ENCODE results near the gene SACM1L.

SACM1L gene

DNA sequence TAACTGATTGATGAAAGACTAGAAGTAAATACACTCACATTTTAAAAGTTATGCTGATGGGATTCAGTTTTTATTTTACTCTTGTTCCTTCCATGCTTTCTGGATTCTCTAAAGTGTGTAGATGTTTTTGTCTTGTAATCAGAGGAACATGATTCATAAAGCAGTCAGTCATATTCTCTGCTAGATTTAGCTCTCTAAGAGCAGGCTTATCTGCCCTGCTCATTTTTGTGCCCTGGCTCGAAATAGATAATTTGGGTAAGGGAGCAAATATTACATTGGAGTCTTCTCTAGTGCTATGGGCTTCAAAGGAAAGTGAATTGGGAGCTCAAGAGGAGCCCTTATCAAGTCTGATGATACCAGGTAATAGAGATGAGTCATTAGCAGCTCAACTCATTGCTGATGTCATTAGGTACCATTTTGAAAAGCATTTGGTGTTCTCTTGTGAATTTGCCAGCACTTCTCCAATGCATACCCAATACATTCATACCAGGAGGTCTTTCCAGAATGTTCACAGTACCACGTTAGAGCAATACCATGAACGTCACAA is 27.7 kb downstream of the SACM1L start:
- no peak overlapping the region for H3K27ac Mint-ChIP-seq
- H3K4me1 Mint-ChIP-seq = no peaks in the 10 kb centered on the region
- no peaks in the 10 kb centered on the region for H3K9me3 Mint-ChIP-seq
- no peak for DNase-seq (ENCODE audit: low spot score in 2 of 2)
- H3K36me3 Mint-ChIP-seq = peaks cover 26% of the 10 kb centered on the region
- H3K4me3 Mint-ChIP-seq = no peak overlapping the region
- no peaks in the 10 kb centered on the region for H3K27me3 Mint-ChIP-seq
- ATAC-seq (ENCODE audit: low read depth) = no peak

DNA sequence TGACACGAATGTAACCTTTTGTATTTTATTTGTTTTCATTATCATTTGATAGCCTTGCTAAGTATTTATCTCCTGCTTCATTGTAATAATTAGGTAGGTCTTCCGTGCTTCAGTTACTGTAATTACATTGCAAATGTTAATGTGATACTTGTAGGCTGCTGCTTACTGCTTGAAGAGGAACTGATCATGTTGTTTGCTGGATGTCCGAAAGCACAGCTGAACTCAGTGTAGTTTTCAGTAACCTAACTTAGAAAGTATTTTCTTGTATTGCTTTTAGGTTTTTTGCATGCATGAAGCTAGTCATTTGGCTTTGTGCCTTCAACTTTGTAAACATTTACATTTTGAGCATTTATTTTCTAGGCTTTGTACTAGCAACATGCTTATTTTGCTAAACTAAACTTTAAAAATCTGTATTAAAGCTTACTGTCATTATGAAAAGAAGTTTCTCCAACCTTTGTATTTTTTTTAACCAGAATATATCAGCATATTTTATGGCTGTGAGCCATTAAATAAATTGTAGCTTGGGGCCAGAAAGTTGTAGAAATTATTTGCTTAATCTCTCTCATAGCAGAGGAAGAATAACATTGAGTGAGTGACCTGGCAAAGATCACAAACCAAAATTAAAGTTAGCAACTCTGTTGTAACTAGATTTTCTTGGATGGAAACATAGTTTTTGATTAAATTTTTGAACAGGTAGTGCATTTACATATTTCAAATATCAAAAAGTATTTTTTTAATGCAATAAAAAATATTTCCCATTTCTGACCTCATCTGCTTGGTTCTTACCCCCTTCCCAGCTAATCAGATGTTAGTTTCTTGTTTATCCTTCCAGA is 30.7 kb downstream of the SACM1L start:
- peak overlapping the region; percentile 52 for H3K27ac Mint-ChIP-seq

DNA sequence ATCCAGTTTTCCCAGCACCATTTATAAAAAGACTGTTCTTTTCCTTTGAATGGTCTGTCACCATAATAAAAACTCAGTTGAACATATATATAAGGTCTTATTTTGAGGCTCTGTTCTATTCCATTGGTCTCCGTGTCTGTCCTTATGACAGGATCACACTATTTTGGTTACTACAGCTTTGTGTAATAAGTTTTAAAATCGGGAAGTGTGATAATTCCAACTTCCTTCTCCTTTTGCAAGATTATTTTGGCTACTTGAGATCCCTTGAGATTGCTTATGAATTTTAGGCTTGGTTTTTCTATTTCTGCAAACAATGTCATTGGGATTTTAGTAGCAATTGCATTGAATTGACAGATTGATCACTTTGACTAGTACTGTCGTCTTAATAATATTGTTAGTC is 35.7 kb downstream of the SACM1L start:
- Mint-ChIP-seq H3K9me3 (no peaks in the 10 kb centered on the region), H3K4me1 (peaks cover 5% of the 10 kb centered on the region), H3K27me3 (no peaks in the 10 kb centered on the region), H3K4me3 (no peak overlapping the region), H3K36me3 (peaks cover 51% of the 10 kb centered on the region), H3K27ac (no peak overlapping the region)
- ATAC-seq (ENCODE audit: low read depth) = no peak
- no peak for DNase-seq (ENCODE audit: low spot score in 2 of 2)

More for the DNA sequence above, 30.7 kb downstream of the SACM1L start:
- Mint-ChIP-seq H3K4me3 (no peak overlapping the region), H3K4me1 (no peaks in the 10 kb centered on the region), H3K36me3 (peaks cover 40% of the 10 kb centered on the region), H3K27me3 (no peaks in the 10 kb centered on the region), H3K9me3 (no peaks in the 10 kb centered on the region)
- ATAC-seq (ENCODE audit: low read depth) = no peak
- no peak for DNase-seq (ENCODE audit: low spot score in 2 of 2)

DNA sequence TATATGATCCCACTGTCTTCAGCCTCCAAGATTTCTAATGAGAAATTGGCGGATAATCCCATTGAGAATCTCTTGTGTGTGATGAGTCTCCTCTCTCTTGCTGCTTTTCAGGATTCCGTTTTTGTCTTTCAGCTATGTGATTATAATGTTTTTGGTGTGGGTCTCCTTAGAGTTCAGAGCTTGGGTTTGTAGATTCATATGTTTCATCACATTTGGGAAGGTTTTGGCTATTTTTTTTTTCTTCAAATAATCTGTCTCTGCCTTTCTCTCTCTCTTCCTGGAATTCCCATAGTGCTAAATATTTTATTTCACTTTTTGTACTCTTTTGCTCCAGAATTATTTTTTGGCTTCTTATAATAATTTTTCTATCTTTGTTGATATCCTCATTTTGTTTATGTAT is 40.4 kb downstream of the SACM1L start:
- H3K36me3 Mint-ChIP-seq = peaks cover 53% of the 10 kb centered on the region

DNA sequence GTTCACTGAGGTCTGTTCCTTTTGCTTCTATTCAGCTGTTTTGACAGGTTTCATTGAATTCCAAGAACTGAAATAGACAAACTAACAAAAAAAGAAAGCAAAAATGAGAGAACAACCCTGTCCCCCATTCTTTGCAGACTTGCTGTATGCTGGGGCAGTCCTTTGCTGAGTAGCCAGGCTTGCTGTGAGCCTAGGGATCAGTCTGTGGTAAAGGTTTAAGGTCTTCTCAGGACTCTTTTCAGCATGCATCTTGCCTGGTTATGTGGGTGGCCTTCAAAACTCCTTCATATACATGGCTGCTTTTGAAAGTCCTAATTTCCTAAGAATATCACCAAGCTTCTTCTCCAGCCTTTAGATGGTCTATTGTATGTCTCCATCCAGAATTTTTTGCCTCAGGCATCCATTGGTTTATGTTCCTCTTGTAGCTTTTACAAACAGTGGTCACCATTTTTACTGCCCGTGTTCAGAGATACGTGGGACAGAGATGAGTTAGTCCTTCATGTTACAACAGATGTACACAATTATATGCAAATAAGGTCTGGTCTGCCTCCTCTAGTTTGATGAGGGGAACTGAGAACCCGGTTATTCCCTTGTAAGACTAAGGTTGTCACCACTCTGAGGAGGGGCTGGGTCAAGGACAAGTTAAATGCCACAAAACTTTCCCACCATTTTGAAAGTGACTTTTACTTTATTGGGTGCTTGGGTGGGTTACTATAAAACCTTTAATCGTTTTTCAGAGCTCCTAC is 41.4 kb downstream of the SACM1L start:
- DNase-seq (ENCODE audit: low spot score in 2 of 2) = no peak
- Mint-ChIP-seq H3K27me3 (no peaks in the 10 kb centered on the region), H3K36me3 (peaks cover 50% of the 10 kb centered on the region), H3K9me3 (no peaks in the 10 kb centered on the region), H3K27ac (peak overlapping the region; percentile 65), H3K4me3 (no peak overlapping the region), H3K4me1 (peaks cover 10% of the 10 kb centered on the region)
- ATAC-seq (ENCODE audit: low read depth) = peak; percentile 88

More for the DNA sequence above, 40.4 kb downstream of the SACM1L start:
- Mint-ChIP-seq H3K27me3 (no peaks in the 10 kb centered on the region), H3K4me1 (peaks cover 10% of the 10 kb centered on the region), H3K9me3 (no peaks in the 10 kb centered on the region), H3K4me3 (no peak overlapping the region), H3K27ac (no peak overlapping the region)
- no peak for ATAC-seq (ENCODE audit: low read depth)
- no peak for DNase-seq (ENCODE audit: low spot score in 2 of 2)

DNA sequence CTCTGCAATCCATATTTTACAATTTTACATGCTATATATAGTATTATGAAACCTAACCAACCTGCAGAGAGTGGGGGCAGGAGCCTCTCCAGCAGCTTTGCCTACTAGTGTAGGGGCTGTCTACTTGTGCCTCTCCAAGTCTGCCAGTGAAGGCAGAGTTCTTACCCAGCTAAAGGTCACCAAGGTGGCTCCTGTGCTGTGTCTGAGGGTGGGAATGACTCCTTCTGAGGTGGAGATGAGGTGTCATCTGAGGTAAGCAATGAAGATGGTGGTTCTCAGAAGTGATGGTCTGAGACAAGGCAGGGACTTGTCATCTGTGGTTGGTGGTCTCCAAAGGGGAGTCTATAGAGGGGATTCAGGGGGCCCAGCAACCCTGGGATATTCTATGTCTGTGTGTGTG is 47.5 kb downstream of the SACM1L start:
- Mint-ChIP-seq H3K27ac (peak overlapping the region; percentile 79), H3K27me3 (no peaks in the 10 kb centered on the region), H3K36me3 (peaks cover 47% of the 10 kb centered on the region), H3K4me1 (peaks cover 16% of the 10 kb centered on the region), H3K4me3 (no peak overlapping the region), H3K9me3 (no peaks in the 10 kb centered on the region)
- ATAC-seq (ENCODE audit: low read depth) (no peak), DNase-seq (ENCODE audit: low spot score in 2 of 2) (no peak)

DNA sequence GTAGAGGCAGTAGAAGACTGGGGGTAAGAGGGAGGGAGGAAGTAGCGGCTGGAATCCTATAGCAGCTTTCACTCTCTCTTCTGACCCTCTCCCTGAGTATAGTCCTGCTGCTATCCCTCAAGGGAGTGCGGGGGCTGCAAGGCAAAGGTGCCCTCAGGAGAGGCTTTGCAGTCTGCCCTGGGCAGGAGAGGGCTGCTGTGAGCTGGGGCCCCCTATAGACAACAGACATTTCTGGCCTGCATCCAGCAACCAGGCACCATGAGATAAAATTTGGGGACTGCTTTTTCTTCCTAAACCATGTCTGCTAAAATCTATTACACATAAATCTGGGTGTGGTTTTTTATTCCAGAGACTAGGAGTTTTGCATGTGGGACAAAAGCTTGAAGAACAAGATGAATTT is 48.0 kb downstream of the SACM1L start:
- no peak for ATAC-seq (ENCODE audit: low read depth)
- peak overlapping the region; percentile 79 for H3K27ac Mint-ChIP-seq

DNA sequence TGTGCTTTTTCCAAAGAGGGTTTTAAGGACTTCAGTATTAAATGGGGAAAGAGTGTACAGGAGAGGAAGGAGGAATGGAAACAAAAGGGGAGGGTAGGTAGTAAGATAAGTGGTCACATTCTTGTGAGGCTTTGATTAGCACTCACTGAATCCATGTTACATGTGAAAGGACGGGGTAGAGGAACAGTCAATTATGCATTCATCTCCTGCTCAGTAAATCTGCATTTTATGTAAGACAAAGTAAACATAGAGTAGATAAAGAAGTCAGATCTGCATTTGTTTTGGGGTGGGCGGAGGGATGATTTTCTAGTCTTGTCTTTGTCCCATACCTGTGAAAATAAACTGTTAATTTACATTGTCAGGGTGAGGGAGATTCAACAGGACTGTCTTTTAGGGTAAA is 50.8 kb downstream of the SACM1L start:
- DNase-seq (ENCODE audit: low spot score in 2 of 2) (no peak), ATAC-seq (ENCODE audit: low read depth) (no peak)
- Mint-ChIP-seq H3K36me3 (peaks cover 34% of the 10 kb centered on the region), H3K27ac (no peak overlapping the region), H3K4me3 (no peak overlapping the region), H3K4me1 (peaks cover 20% of the 10 kb centered on the region), H3K9me3 (no peaks in the 10 kb centered on the region), H3K27me3 (no peaks in the 10 kb centered on the region)

More for the DNA sequence above, 48.0 kb downstream of the SACM1L start:
- peaks cover 19% of the 10 kb centered on the region for H3K4me1 Mint-ChIP-seq
- DNase-seq (ENCODE audit: low spot score in 2 of 2) = no peak
- H3K4me3 Mint-ChIP-seq = no peak overlapping the region
- H3K36me3 Mint-ChIP-seq = peaks cover 44% of the 10 kb centered on the region
- H3K27me3 Mint-ChIP-seq = no peaks in the 10 kb centered on the region
- no peaks in the 10 kb centered on the region for H3K9me3 Mint-ChIP-seq

DNA sequence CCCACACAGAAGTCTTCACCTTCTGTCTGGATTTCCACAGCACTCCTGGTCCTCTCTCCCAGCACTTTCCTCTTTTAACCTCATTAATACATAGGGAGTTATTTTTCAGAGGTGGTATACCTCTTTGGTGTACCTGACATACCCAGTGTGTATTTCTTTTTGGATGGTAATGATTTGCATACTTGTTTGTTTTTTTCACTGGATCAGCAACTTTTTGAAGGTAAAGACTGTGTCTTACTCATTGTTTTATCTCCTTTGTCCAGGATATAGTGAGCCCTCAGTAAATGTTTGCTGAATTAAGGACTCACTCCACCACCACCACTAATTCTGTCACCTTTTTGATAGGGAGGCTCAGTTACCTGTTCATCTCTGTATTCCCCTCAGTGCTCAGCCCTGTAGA is 52.1 kb downstream of the SACM1L start:
- peaks cover 36% of the 10 kb centered on the region for H3K36me3 Mint-ChIP-seq
- no peaks in the 10 kb centered on the region for H3K9me3 Mint-ChIP-seq
- H3K4me1 Mint-ChIP-seq = peaks cover 20% of the 10 kb centered on the region
- no peak for DNase-seq (ENCODE audit: low spot score in 2 of 2)
- ATAC-seq (ENCODE audit: low read depth) = no peak
- peak overlapping the region; percentile 60 for H3K27ac Mint-ChIP-seq
- H3K4me3 Mint-ChIP-seq = no peak overlapping the region
- no peaks in the 10 kb centered on the region for H3K27me3 Mint-ChIP-seq

DNA sequence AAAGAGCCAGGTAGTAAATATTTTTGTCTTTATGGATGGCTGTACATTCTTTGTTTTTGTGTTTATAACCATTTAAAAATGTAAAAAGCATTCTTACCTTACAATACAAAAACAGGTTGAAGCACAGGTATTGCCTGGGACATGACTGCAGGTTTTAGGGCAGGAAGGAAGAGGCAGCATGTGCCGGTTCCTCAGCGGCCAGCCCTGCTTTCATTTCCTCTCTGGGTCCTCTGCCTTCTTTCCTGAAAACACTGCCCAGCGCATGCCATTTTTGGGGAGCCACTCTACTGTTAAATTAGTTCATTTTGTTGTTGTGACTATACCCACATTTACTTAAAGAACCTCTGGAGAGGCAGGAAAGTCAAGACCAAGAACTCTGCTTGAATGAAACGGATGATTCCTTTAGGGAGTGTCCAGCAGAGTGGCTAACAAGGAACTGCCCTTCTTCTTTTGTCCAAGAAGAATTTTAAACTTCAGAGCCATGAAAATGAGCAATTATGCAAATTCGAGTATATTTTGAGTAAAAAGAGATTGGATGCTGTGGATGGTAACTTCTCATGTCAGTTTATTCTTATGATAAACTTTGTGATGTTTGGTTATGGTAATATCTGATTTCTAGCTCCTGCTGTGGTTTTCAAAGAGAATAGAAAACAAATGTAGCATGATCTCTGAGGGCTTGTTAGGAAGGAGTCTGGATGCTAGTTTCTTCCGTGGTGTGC is 52.7 kb downstream of the SACM1L start:
- no peak for DNase-seq (ENCODE audit: low spot score in 2 of 2)
- ATAC-seq (ENCODE audit: low read depth) = peak; percentile 46
- Mint-ChIP-seq H3K4me3 (no peak overlapping the region), H3K4me1 (peaks cover 18% of the 10 kb centered on the region), H3K36me3 (peaks cover 33% of the 10 kb centered on the region), H3K27ac (peak overlapping the region; percentile 60), H3K27me3 (no peaks in the 10 kb centered on the region), H3K9me3 (no peaks in the 10 kb centered on the region)

DNA sequence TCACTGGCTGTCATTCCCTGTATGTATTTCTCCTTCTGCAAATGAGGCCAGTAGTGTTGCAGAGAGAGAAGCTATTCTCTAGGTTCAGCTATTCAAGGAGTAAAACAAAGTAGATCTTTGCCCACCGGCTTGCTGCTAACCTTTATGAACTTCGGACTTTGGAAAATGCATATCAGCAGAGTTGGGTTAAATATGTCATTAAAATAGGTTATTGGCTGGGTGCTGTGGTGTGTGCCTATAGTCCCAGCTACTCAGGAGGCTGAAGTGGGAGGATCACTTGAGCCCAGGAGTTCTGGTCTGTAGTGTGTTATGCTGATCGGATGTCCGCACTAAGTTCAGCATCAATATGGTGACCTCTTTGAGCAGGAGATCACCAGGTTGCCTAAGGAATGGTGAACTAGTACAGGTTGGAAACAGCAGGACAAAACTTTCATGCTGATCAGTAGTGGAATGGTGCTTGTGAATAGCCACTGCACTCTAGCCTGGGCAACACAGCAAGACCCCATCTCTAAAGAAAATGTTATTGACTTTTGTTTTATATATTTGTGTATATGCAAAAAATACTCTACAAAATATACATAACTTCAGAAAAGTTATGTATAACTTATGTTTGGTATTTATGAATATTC is 53.4 kb downstream of the SACM1L start:
- no peaks in the 10 kb centered on the region for H3K9me3 Mint-ChIP-seq
- H3K4me1 Mint-ChIP-seq = peaks cover 17% of the 10 kb centered on the region
- ATAC-seq (ENCODE audit: low read depth) (no peak), DNase-seq (ENCODE audit: low spot score in 2 of 2) (no peak)
- no peak overlapping the region for H3K4me3 Mint-ChIP-seq
- peaks cover 28% of the 10 kb centered on the region for H3K36me3 Mint-ChIP-seq
- peak overlapping the region; percentile 60 for H3K27ac Mint-ChIP-seq
- no peaks in the 10 kb centered on the region for H3K27me3 Mint-ChIP-seq

DNA sequence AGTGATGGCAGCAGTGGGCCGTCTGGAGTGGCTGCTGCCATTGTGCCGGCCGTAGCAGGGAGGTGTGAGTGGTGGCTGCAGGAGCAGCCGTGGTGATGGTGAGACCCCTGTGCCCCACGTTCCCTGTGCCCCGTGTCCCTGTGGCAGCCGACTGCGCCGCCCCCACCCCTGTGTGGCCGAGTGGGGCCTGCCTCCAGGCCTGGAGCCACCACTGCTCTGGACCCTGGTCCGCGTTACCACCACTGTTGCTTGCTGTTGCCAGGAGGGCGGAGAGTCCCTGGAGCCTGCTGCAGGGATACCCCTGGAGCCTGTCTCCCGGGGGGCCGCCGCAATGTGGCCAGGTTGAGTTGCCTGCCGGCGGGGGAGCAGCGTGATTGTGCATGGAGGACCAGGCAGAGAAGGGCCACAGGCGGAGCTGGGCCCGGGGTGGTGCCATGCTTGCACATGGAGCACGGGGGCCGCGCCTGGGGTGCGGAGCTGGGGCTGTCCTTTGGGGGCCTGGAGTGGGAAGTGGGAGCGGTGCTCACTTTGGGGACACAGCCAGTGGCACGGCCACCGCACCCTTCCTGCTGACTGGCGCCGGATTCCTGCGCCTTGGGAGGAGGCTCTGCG is 57.1 kb downstream of the SACM1L start:
- H3K4me1 Mint-ChIP-seq = peaks cover 13% of the 10 kb centered on the region
- H3K4me3 Mint-ChIP-seq = no peak overlapping the region
- ATAC-seq (ENCODE audit: low read depth) (no peak), DNase-seq (ENCODE audit: low spot score in 2 of 2) (no peak)
- H3K27me3 Mint-ChIP-seq = no peaks in the 10 kb centered on the region
- no peak overlapping the region for H3K27ac Mint-ChIP-seq
- peaks cover 1% of the 10 kb centered on the region for H3K9me3 Mint-ChIP-seq
- peaks cover 14% of the 10 kb centered on the region for H3K36me3 Mint-ChIP-seq
